Renal cortical epithelial cell (primary cell): Measurements from ENCODE around the gene BDKRB1. TPM values are rescaled to one million over a fixed set of nuclear protein-coding genes. Genes with fewer than 3 reads are reported as not detected.

Experiments used
- DNase-seq: peaks from one replicate; pipeline ENCODE4 v3.0.0-alpha.2; 2011; ENCODE audit warnings: low read depth
- total RNA-seq: library from RNA; depleted of rRNA; stranded (reverse); fragments of >200 nt; gene quantifications from 2 replicates; pipeline ENCODE4 v1.2.3, GENCODE V29; 2014

Gene BDKRB1
- 0.10 TPM in 1 of 2 replicates, not detected in the other for total RNA-seq

- no peak for DNase-seq
Observed at GRCh38 chr14:96255501-96256366, at the start of gene BDKRB1. Gene BDKRB1, plus strand, starts transcription at chr14:96256210. Its CDS starts 7,473 bp downstream, at chr14:96263683.

- no peak for DNase-seq
Observed at GRCh38 chr14:96206461-96206860, 49.5 kb upstream of the BDKRB1 start.

- DNase-seq = no peak
Observed at GRCh38 chr14:96207686-96208085, 48.3 kb upstream of the BDKRB1 start.

- no peak for DNase-seq
Observed at GRCh38 chr14:96208739-96209138, 47.3 kb upstream of the BDKRB1 start.

GRCh38 chr14:96212140-96212539 lies 43.9 kb upstream of the BDKRB1 start:
- no peak for DNase-seq

GRCh38 chr14:96212896-96213295 lies 43.1 kb upstream of the BDKRB1 start:
- no peak for DNase-seq

GRCh38 chr14:96213871-96214465 lies 42.0 kb upstream of the BDKRB1 start:
- DNase-seq = no peak

GRCh38 chr14:96214793-96215192 lies 41.2 kb upstream of the BDKRB1 start:
- no peak for DNase-seq

GRCh38 chr14:96215452-96216244 lies 40.4 kb upstream of the BDKRB1 start:
- no peak for DNase-seq

- no peak for DNase-seq
Observed at GRCh38 chr14:96216627-96217026, 39.4 kb upstream of the BDKRB1 start.

GRCh38 chr14:96217376-96217913 lies 38.6 kb upstream of the BDKRB1 start:
- DNase-seq = no peak

GRCh38 chr14:96221109-96221650 lies 34.8 kb upstream of the BDKRB1 start:
- no peak for DNase-seq

GRCh38 chr14:96221841-96222240 lies 34.2 kb upstream of the BDKRB1 start:
- no peak for DNase-seq

- no peak for DNase-seq
Observed at GRCh38 chr14:96224480-96225096, 31.4 kb upstream of the BDKRB1 start.

- DNase-seq = no peak
Observed at GRCh38 chr14:96225213-96225612, 30.8 kb upstream of the BDKRB1 start.

- peak; percentile 81 for DNase-seq
Observed at GRCh38 chr14:96225745-96226151, 30.3 kb upstream of the BDKRB1 start.

- DNase-seq = no peak
Observed at GRCh38 chr14:96227428-96227827, 28.6 kb upstream of the BDKRB1 start.

- no peak for DNase-seq
Observed at GRCh38 chr14:96229315-96229714, 26.7 kb upstream of the BDKRB1 start.

GRCh38 chr14:96231056-96231455 lies 25.0 kb upstream of the BDKRB1 start:
- no peak for DNase-seq

GRCh38 chr14:96231526-96232130 lies 24.4 kb upstream of the BDKRB1 start:
- no peak for DNase-seq

- no peak for DNase-seq
Observed at GRCh38 chr14:96232506-96232905, 23.5 kb upstream of the BDKRB1 start.
